Activated CD4-positive, alpha-beta T cell treated with anti-CD3 and anti-CD28 coated beads, Interleukin-2, amount 50 U/mL, for 24 hours (primary cell): Measurements from ENCODE around the gene ARHGAP25.

Experiments
- DNase-seq, 2 donors: peaks; one replicate each; pipeline ENCODE4 v3.0.0-alpha.2; 2020; ENCODE audit warnings: low read depth in 1 of 2, low spot score in 1 of 2

ARHGAP25 gene

GRCh38 chr2:68719912-68720311 lies 14.7 kb upstream of the ARHGAP25 start:
- no peak for DNase-seq

DNA sequence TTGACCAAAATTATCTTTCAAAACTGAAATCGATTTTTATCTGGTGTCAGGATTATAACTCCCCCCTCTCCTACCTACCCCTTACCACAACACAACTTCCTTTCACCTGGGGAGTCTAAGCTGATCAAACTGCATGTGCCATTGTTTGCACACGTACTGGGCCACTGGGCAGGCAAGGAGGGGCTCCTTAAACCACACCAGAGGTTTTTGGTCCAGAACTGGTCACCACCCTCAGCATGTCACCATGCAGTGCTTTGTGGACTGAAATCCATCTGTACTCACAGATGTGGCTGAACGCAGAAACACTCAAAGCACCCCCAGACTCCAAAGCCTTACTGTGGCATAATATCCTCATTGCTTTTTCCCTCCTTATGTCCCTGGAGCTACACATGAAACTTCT lies 13.9 kb upstream of the ARHGAP25 start:
- DNase-seq = no peak

DNA sequence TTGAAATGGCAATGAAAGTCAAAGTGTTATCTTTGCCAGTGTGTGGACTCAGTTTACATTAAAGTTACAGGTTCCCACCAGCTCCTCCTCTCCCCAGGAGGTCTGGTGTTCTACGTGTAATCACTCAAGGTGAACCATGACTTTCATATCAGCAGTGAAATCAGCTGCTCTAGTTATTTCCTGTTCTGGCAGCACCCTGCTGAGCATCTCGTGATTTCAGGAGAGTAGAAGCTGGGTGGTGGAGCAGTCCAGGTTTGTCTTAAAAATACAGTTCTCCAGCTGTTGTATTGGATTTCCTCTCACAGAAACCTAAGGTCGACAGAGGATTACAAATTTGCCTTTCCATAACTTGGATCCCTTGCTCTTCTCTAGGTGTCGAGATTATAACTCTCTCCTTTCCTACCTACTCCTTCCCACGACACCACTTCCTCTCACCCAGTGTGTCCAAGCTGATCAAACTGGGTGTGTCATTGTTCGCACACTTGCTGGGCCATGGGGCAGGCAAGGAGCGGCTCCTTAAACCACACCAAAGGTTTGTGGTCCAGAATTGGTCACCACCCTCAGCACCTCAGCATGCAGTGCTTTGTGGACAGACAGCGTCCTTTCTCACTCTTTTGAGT lies 13.0 kb upstream of the ARHGAP25 start:
- DNase-seq = no peak

DNA sequence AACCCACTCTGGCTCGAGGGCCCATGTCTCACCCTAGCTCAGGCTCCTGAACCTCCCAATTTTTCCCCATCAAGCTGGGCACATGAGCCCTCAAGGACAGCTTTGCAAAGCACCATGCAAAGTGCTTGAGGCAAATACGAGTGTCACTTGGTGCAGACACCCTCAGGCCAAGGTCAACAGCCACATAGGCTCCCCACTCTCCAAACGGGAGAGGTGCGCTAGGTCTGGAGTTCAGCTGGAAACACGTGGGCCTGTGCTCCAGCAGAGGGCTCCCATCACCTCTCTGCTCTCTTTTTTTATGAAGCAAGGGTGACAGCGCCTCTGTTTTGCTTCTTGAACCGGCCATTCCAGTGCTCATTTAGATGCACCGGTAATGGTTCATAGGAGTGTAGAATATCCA lies 11.9 kb upstream of the ARHGAP25 start:
- no peak for DNase-seq

DNA sequence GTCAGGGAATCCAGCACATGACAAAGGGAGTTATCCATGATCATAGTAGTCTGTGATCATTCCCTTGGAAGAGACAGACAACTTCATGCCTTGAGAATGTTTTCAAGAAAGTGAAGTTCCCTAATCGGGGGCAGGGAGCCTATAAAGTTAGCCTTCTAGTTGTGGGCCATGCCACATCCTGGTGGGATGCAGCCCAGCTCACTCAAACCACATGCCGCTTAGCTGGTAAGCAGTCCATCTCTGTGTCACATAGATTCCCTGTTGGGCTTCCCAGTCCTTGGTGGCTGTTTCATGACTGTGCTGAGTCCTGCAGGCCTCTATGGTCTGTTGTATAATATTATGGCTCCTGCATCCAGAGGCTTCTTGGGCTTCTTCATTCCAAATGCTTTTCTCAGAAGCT lies 11.4 kb upstream of the ARHGAP25 start:
- DNase-seq = no peak

DNA sequence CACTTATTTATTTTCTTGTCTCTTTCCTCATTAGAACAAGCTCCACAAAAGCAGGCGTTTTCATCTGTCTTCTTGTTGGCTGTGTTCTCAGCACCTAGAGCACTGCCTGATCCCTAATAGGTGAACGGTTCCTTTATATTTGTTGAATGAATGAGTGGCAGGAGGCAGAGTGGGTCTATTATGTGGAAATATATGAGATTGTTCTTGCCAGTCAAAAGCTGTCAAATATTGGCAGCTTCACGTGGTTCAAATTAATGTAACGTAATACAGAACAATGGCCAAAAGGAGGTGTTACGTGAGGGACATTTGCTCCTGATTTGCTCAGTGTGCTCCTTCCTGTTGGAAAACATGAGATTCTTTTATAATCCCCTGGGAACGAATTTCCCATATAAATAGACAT lies 8.5 kb upstream of the ARHGAP25 start:
- DNase-seq = no peak

DNA sequence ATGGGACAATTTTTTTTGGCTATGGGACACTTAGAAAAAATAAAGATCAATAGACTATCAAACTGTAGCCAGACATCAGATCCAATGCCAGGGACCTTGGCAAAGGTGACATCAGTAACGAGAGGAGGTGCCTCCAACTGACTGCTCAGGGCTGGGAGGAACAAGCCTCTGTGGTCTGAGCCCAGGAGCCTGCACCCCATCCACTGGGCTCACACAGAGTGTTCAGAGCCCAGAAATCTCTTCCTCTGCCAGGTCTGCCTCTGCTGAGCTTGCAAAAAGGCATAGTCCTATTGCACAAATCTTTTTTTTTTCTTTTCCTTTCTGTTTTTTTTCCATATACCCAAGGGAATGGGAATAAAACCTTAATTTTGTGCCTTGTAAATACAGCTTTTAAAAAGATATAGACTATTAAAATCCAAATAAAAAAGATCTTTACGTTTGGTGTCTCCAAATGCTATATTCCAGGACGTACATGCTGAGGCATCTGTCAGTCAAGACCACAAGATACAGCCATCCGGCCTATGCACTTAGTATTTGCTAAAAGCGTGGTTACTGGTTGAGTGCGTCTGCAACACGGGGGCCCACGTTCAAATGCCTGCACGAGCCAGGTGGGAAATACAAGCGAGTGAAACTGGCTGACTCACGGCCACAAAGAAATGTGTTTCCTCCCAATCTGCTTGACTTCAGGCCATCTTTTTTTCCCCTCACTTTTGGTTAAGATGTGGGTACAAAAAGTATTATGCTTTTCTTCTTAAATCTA lies 7.8 kb upstream of the ARHGAP25 start:
- peak; percentile 53 to 84 for DNase-seq

DNA sequence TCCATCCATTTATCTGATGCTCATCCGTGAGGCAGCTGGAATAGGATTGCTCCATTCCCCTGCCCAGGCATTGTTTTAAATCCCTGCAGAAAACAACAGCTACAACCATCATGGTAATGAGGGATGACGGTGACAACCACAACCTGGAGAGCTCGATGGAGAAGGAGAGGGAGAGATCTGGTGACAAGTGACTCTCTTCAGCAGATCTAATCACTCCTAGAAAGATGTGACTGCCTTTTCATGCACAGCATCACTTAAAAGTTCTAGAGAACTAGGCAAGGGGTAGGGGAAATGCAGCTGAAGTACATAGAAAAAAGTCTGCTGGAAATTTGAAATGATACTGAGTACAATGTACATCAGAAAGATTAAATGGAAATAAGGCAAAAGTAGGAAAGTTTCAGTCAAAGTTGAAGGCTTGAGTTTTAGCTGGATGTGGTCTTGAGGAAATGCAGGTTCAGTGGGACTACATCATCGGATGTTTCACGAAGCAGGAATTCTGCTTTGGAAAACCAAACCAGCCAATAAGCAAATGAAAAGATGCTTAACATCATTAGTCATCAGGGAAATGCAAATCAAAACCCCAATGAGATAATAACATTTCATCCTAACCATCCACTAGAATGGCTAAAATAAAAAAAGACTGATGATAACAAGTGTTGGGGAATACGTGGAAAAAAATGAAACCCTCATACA lies 6.8 kb upstream of the ARHGAP25 start:
- DNase-seq = no peak

DNA sequence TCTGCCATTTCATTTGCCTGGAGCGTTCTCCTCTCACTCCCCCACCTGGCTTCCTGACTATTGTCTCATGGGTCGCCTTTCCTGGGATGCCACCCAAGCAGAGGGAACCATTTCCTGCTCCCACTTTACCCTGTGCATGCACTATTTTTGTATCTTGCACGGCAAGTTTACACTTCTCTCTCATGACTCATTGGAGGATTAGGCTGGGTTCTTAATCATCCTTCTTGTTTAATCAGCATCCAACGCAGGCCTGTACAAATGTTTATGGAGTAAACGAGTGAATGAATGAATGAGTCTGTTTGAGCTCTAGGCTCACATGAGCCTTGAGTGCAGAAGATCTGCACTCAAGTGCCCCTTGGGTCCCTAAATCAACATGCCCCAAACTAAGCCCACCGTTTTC lies 3.8 kb upstream of the ARHGAP25 start:
- no peak for DNase-seq

- no peak for DNase-seq
Observed at GRCh38 chr2:68732036-68732932, 2.3 kb upstream of the ARHGAP25 start.

GRCh38 chr2:68733365-68733764 lies 1.2 kb upstream of the ARHGAP25 start:
- DNase-seq = no peak

DNA sequence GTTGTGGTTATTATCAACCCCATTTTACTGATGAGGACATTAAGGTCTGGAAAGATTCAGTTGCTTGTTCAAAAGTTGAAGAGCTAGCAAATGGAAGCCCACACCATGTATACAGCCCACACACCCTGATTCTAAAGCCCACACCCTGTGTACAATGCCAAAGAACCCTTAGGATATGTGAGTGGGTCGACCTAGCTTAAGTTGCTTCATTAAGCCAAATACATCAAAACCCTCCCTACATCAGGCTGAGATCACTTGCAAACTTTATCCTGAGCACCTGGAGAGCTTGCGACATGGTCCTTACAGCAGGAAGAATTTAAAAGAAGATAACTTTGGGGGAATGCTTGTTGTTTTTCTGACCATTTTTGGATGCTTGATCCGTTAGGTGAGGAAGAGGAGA lies 435 bp upstream of the ARHGAP25 start:
- DNase-seq = no peak

- DNase-seq = no peak
Observed at GRCh38 chr2:68736086-68736485, 1.5 kb downstream of the ARHGAP25 start.

- DNase-seq = peak in 1 of 2 donors; percentile 59
Observed at GRCh38 chr2:68737711-68738110, 3.1 kb downstream of the ARHGAP25 start.

- DNase-seq = no peak
Observed at GRCh38 chr2:68738906-68739594, 4.4 kb downstream of the ARHGAP25 start.

GRCh38 chr2:68739595-68740399 lies 5.2 kb downstream of the ARHGAP25 start:
- no peak for DNase-seq

GRCh38 chr2:68740400-68740914 lies 5.8 kb downstream of the ARHGAP25 start:
- no peak for DNase-seq

GRCh38 chr2:68741238-68741637 lies 6.6 kb downstream of the ARHGAP25 start:
- no peak for DNase-seq

- DNase-seq = no peak
Observed at GRCh38 chr2:68741805-68742306, 7.2 kb downstream of the ARHGAP25 start.
